K562 (cell line): ENCODE data around the gene BEND4. TPM values are rescaled to one million over a fixed set of nuclear protein-coding genes. Genes with fewer than 3 reads are reported as not detected.

ENCODE experiments used
- ATAC-seq: fragments of 200-7000 bp; cut with Tn5 transposase; 3 replicates; pipeline ENCODE4 v1.9.1; 2020; ENCODE audit warnings: moderate library complexity
- BruUV-seq: library from RNA; stranded (reverse); fragments of 400-500 nt; replicated peaks from 2 replicates; lab custom pipeline; 2021; lab: Mats Ljungman, UMichigan
- CTCF ChIA-PET: fragments of 300-600 bp; formaldehyde crosslinking; extraction: SDS; loops from one replicate; lab custom pipeline; 2021; ENCODE audit warnings: low intra/inter-chr PET ratio; lab: Yijun Ruan, JAX
- POLR2A ChIA-PET: fragments of 300-600, 350-650 bp; sonication (Branson Sonifier 250); formaldehyde crosslinking; extraction: SDS; loops from one replicate; lab custom pipeline; 2021; ENCODE audit warnings: antibody characterized with exemption, inconsistent platforms; lab: Yijun Ruan, JAX
- DNase-seq, 4 experiments: peaks; one replicate each; pipeline versions ENCODE4 v3.0.0 to v3.0.0-alpha.2; 2011 to 2018; ENCODE audit warnings: low spot score in 3 of 4, mixed read lengths in 3 of 4; ENCODE audit errors: extremely low read depth in 1 of 4
- FAIRE-seq: peaks from 2 replicates; lab custom pipeline; 2011; peaks lifted over from hg19 to GRCh38; lab: Jason Lieb, UNC
- H2AFZ ChIP-seq: 2 replicates; pipeline ENCODE4 v1.6.0; 2011; ENCODE audit warnings: low read depth, low read length, control low read depth, inconsistent platforms
- H3K27ac ChIP-seq: fragments of 200-600 bp; 3 replicates; pipeline ENCODE4 v1.8.0; 2011; ENCODE audit warnings: low read depth, mild to moderate bottlenecking, control low read depth, inconsistent platforms, low read length, moderate library complexity, mixed read lengths; ENCODE audit errors: extremely low read depth
- H3K27me3 ChIP-seq, 2 experiments: fragments of 300-600 bp in 1 of 2; 2 replicates in 1 of 2; 3 replicates in 1 of 2; pipeline versions ENCODE4 v1.6.0 to v1.8.0; 2011; ENCODE audit warnings: inconsistent platforms in 2 of 2, low read length in 2 of 2, mild to moderate bottlenecking in 1 of 2, mixed read lengths in 1 of 2, moderate library complexity in 1 of 2; ENCODE audit not compliant: control insufficient read depth in 2 of 2, insufficient read depth in 2 of 2
- H3K36me3 ChIP-seq: fragments of 300-600 bp; 3 replicates; pipeline ENCODE4 v1.8.0; 2011; ENCODE audit warnings: mild to moderate bottlenecking, low read length, inconsistent platforms; ENCODE audit not compliant: control insufficient read depth, insufficient read depth
- H3K4me1 ChIP-seq, 2 experiments: fragments of 200-600 bp in 1 of 2; replicated peaks in 1 of 2; 2 replicates in 1 of 2; 3 replicates in 1 of 2; pipeline versions ENCODE4 v1.5.1 to v1.8.0; 2011; ENCODE audit warnings: inconsistent platforms in 2 of 2, low read length in 2 of 2, mild to moderate bottlenecking in 1 of 2, mixed read lengths in 1 of 2, moderate library complexity in 1 of 2; ENCODE audit not compliant: control insufficient read depth in 2 of 2, insufficient read depth in 2 of 2
- H3K4me2 ChIP-seq: 2 replicates; pipeline ENCODE4 v1.6.1; 2011; ENCODE audit warnings: low read length, control low read depth, inconsistent platforms, mixed read lengths; ENCODE audit not compliant: insufficient read depth
- H3K4me3 ChIP-seq: fragments of 200-600 bp; sonication (generic), shearing (Covaris generic); 2 replicates; pipeline ENCODE4 v1.5.1; 2016; ENCODE audit warnings: control low read depth, inconsistent platforms
- H3K79me2 ChIP-seq: fragments of 200-600 bp; 3 replicates; pipeline ENCODE4 v1.8.0; 2011; ENCODE audit warnings: low read length, inconsistent platforms; ENCODE audit not compliant: control insufficient read depth, insufficient read depth
- H3K9ac ChIP-seq, 2 experiments: 2 replicates each; pipeline versions ENCODE4 v1.6.0 to v1.6.1; 2011; ENCODE audit warnings: low read depth in 2 of 2, low read length in 2 of 2, control low read depth in 1 of 2, inconsistent platforms in 1 of 2, mild to moderate bottlenecking in 1 of 2, mixed read lengths in 1 of 2; ENCODE audit not compliant: insufficient read depth in 1 of 2
- H3K9me1 ChIP-seq: one replicate; pipeline ENCODE4 v1.6.0; 2011; ENCODE audit warnings: inconsistent platforms, mild to moderate bottlenecking, low read length, moderate library complexity; ENCODE audit not compliant: control insufficient read depth, insufficient read depth
- H3K9me3 ChIP-seq: replicated peaks from 2 replicates; pipeline ENCODE4 v1.5.1; 2011; ENCODE audit warnings: low read depth, low read length, inconsistent platforms; ENCODE audit not compliant: control insufficient read depth, insufficient read depth
- H4K20me1 ChIP-seq: replicated peaks from 2 replicates; pipeline ENCODE4 v1.6.1; 2011; ENCODE audit warnings: low read length, inconsistent platforms, mixed read lengths; ENCODE audit not compliant: control insufficient read depth, insufficient read depth
- ATF7 ChIP-seq: fragments of 450-650 bp; IDR thresholded peaks from 2 replicates; pipeline ENCODE4 v1.7.1; 2014; ENCODE audit warnings: mild to moderate bottlenecking, moderate library complexity
- CEBPB ChIP-seq: fragments of 450-650 bp; IDR thresholded peaks from 2 replicates; pipeline ENCODE4 v1.6.1; 2016; ENCODE audit warnings: missing genetic modification characterization, missing compliant biosample characterization
- IFI16 ChIP-seq: fragments of 250-450 bp; sonication (Bioruptor Pico); IDR thresholded peaks from 2 replicates; pipeline ENCODE4 v2.1.2; 2022; ENCODE audit warnings: mild to moderate bottlenecking, inconsistent platforms
- MYC ChIP-seq, 2 experiments: fragments of 250-450 bp in 1 of 2; sonication (Bioruptor Pico) in 1 of 2; IDR thresholded peaks; 2 replicates each; pipeline versions ENCODE4 v1.5.1 to v1.6.1; 2012 to 2021; ENCODE audit warnings: low read depth in 2 of 2, borderline replicate concordance in 1 of 2, improper control_type of control experiment in 1 of 2, low read length in 1 of 2, mild to moderate bottlenecking in 1 of 2, moderate library complexity in 1 of 2
- PHB2 ChIP-seq: fragments of 450-650 bp; IDR thresholded peaks from 2 replicates; pipeline ENCODE4 v1.6.1; 2017; ENCODE audit warnings: low read depth
- PTBP1 ChIP-seq: fragments of 200-400 bp; formaldehyde crosslinking; IDR thresholded peaks from 2 replicates; pipeline ENCODE4 v1.6.1; 2017; ENCODE audit warnings: low read depth, low read length
- TAF1 ChIP-seq: IDR thresholded peaks from 2 replicates; pipeline ENCODE4 v1.6.1; 2011; ENCODE audit warnings: mild to moderate bottlenecking, low read length, moderate library complexity; ENCODE audit not compliant: insufficient read depth, control insufficient read depth, severe bottlenecking; ENCODE audit errors: extremely low read depth
- TRIM28 ChIP-seq: fragments of 450-650 bp; IDR thresholded peaks from 2 replicates; pipeline ENCODE4 v1.6.1; 2017
- XRCC3 ChIP-seq: fragments of 450-650 bp; IDR thresholded peaks from 2 replicates; pipeline ENCODE4 v1.6.1; 2017; ENCODE audit warnings: mild to moderate bottlenecking, moderate library complexity
- ZFP36 ChIP-seq: fragments of 150-350 bp; IDR thresholded peaks from 2 replicates; pipeline ENCODE4 v1.6.1; 2018; ENCODE audit warnings: low read length, low read depth; ENCODE audit not compliant: partially characterized antibody
- WGBS: fragments of 100-300 bp; shearing (Covaris generic); methylation state at CpG from one replicate; pipeline ENCODE4 v1.1.6; 2016; ENCODE audit warnings: low coverage, mixed read lengths; ENCODE audit not compliant: insufficient coverage; ENCODE audit errors: missing lambda C conversion rate; 5-methylcytosine and 5-hydroxymethylcytosine counted together
- in situ Hi-C: fragments of 300-500 bp; cut with MboI; formaldehyde crosslinking; loops from 4 replicates; pipeline ENCODE4 v1.15.0; 2018; ENCODE audit warnings: inconsistent platforms, mixed read lengths
- intact Hi-C: fragments of 100-400 bp; cut with micrococcal nuclease; formaldehyde crosslinking; loops from 2 replicates; pipeline ENCODE4 v1.14.2; 2022
- polyA plus RNA-seq, 8 experiments: library from polyadenylated mRNA; depleted of rRNA in 4 of 8; stranded (reverse) in 5 of 8; unstranded in 3 of 8; fragments of >200 nt; fragmentation: Nextera tagmentation in 2 of 8; fragmentation: Illumina TruSeq in 1 of 8; extraction: Ambion mirVana in 2 of 8; extraction: Trizol in 1 of 8; gene quantifications; 2 replicates each; pipeline versions ENCODE4 v1.2.1 to v1.2.3, GENCODE V29; 2011 to 2014; ENCODE audit warnings: inconsistent platforms in 1 of 8, missing spikeins in 1 of 8
- total RNA-seq, 7 experiments: library from RNA; depleted of rRNA in 6 of 7; stranded (reverse); fragments of >200 nt in 6 of 7; fragmentation: Illumina TruSeq in 2 of 7; extraction: Trizol in 2 of 7; gene quantifications; 2 replicates each; pipeline versions ENCODE4 v1.2.1 to v1.2.3, GENCODE V29; 2011 to 2021; ENCODE audit warnings: low replicate concordance in 1 of 7
- TF ChIP-seq, protein P1 (sequence below): sonication (generic); formaldehyde crosslinking; IDR thresholded peaks from 2 replicates; pipeline ENCODE4 v1.8.1; 2023; ENCODE audit warnings: mild to moderate bottlenecking, missing genetic modification reagents

BEND4 gene
- total and polyA plus RNA-seq, 9 of the 15 experiments (the other 6 are each of a cell fraction or from before 2014, with no cell fraction given), result not detected

DNA sequence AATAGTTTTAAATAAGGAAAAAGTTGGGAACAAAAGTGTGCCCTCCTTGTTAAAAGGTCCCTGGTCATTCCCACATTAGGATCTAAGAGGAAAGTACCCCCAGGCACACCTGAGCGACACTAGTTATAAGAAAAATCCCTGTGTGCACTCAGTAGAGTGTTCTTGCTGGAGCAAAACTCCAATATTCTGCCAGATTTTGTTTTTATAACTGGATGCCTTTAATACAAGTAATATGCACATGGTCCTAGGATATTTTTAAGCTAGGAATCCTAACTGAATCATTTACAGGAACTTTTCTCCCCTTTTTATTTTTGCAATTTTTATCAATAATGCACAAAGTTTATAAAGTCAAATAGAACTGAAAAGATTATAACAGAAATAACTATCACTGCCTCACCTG, 68.6 kb downstream of the BEND4 start:
- 92% methylated on average over 1 of the region's 1 CpG for WGBS
- ChIA-PET CTCF (no interaction called here), POLR2A (no interaction called here)
- Histone ChIP-seq H4K20me1 (no peaks in the 10 kb centered on the region), H3K4me1 (no peaks in the 10 kb centered on the region), H3K4me3 (no peak overlapping the region), H3K79me2 (no peaks in the 10 kb centered on the region), H3K4me2 (no peak overlapping the region), H2AFZ (no peak overlapping the region), H3K9me1 (no peaks in the 10 kb centered on the region), H3K27ac (no peak overlapping the region), H3K27me3 (no peaks in the 10 kb centered on the region), H3K36me3 (peaks cover 15% of the 10 kb centered on the region; the same call in 2 of the 3 replicates), H3K9me3 (no peaks in the 10 kb centered on the region), H3K9ac (no peak overlapping the region)
- BruUV-seq, result no TSS peak
- FAIRE-seq, result no peak
- intact Hi-C loops (no loop called here), in situ Hi-C loops (no loop called here)
- no peak for DNase-seq
- TF ChIP-seq, protein P1, sequence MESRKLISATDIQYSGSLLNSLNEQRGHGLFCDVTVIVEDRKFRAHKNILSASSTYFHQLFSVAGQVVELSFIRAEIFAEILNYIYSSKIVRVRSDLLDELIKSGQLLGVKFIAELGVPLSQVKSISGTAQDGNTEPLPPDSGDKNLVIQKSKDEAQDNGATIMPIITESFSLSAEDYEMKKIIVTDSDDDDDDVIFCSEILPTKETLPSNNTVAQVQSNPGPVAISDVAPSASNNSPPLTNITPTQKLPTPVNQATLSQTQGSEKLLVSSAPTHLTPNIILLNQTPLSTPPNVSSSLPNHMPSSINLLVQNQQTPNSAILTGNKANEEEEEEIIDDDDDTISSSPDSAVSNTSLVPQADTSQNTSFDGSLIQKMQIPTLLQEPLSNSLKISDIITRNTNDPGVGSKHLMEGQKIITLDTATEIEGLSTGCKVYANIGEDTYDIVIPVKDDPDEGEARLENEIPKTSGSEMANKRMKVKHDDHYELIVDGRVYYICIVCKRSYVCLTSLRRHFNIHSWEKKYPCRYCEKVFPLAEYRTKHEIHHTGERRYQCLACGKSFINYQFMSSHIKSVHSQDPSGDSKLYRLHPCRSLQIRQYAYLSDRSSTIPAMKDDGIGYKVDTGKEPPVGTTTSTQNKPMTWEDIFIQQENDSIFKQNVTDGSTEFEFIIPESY (CRISPR knock-in tag), result no peak
- TF ChIP-seq TRIM28 (no peak), PTBP1 (no peak), CEBPB (tag) (no peak), ZFP36 (no peak), ATF7 (no peak), TAF1 (no peak), PHB2 (no peak), MYC (IDR thresholded peaks at IDR 0.05; ENCODE audit: low read depth, low read length) (no peak), MYC (CRISPR knock-in tag; IDR thresholded peaks at IDR 0.05; ENCODE audit: borderline replicate concordance, low read depth) (no peak), IFI16 (CRISPR knock-in tag) (no peak), XRCC3 (no peak)
- ATAC-seq, result no peak
